Lower leg skin (tissue), 3 donors: ENCODE measurements around the gene SLC5A9.

ENCODE experiments used
- CTCF ChIP-seq, 3 donors: fragments of 450-650 bp; IDR thresholded peaks; one replicate each; pipeline ENCODE4 v1.5.1; 2016; ENCODE audit warnings: antibody characterized with exemption in 3 of 3, mild to moderate bottlenecking in 3 of 3, moderate library complexity in 2 of 3
- POLR2A ChIP-seq, 2 donors: fragments of 450-650 bp; IDR thresholded peaks; one replicate each; pipeline ENCODE4 v1.6.1; 2016 to 2017; ENCODE audit warnings: antibody characterized with exemption in 2 of 2, mild to moderate bottlenecking in 1 of 2, moderate library complexity in 1 of 2

- TF ChIP-seq CTCF (IDR thresholded peaks at IDR 0.05) (no peak), POLR2A (IDR thresholded peaks at IDR 0.05) (no peak)
Measured at GRCh38 chr1:48207131-48207530, 15.4 kb upstream of the SLC5A9 start.
